ENCODE data around the gene OLAH.

The OLAH gene

GRCh38 chr10:15099886-15100285, 56.1 kb downstream of the OLAH start:
- CTCF ChIA-PET, result interaction anchor here (0.8 to 1.1 kb wide), 4 partner anchors 9 to 271 kb away, joined by 3 to 5 read pairs (median 4); partner anchors contain the start of gene FAM171A1
- POLR2A ChIA-PET, result interaction anchor here (0.7 kb wide), 1 partner anchor 24 kb away, joined by 3 read pairs; no protein-coding TSS in a partner anchor
- no peak for TF ChIP-seq CTCF (IDR thresholded peaks at IDR 0.05; ENCODE audit: insufficient read depth, low read length, missing control alignments)
- no peak for DNase-seq (ENCODE audit: low read depth, low spot score)
- H3K4me3 ChIP-seq (ENCODE audit: low read depth, low read length), result no peak overlapping the region

GRCh38 chr10:15103513-15103912, 59.8 kb downstream of the OLAH start:
- no peak for TF ChIP-seq CTCF (IDR thresholded peaks at IDR 0.05; ENCODE audit: insufficient read depth, low read length, missing control alignments)
- no peak overlapping the region for H3K4me3 ChIP-seq (ENCODE audit: low read depth, low read length)
- DNase-seq (ENCODE audit: low read depth, low spot score), result no peak
- ChIA-PET POLR2A (no interaction called here), CTCF (interaction anchor here (0.6 to 2.0 kb wide), 6 partner anchors 10 to 1365 kb away, joined by 3 to 7 read pairs (median 4); no protein-coding TSS in a partner anchor)

- peak; percentile 84 for TF ChIP-seq CTCF (IDR thresholded peaks at IDR 0.05; ENCODE audit: insufficient read depth, low read length, missing control alignments)
- DNase-seq (ENCODE audit: low read depth, low spot score), result no peak
- POLR2A ChIA-PET, result no interaction called here
- no peak overlapping the region for H3K4me3 ChIP-seq (ENCODE audit: low read depth, low read length)
- CTCF ChIA-PET, result interaction anchor here (0.8 to 3.0 kb wide), 14 partner anchors 9 to 607 kb away, joined by 3 to 24 read pairs (median 4); partner anchors contain the start of genes CDNF, DCLRE1C, HSPA14 and MEIG1
Observed at GRCh38 chr10:15106352-15107013, 62.7 kb downstream of the OLAH start.

GRCh38 chr10:15112657-15113056, 68.9 kb downstream of the OLAH start:
- ChIA-PET POLR2A (no interaction called here), CTCF (interaction anchor here (1.2 to 2.1 kb wide), 3 partner anchors 9 to 126 kb away, joined by 3 to 5 read pairs (median 5); no protein-coding TSS in a partner anchor)
- no peak for TF ChIP-seq CTCF (IDR thresholded peaks at IDR 0.05; ENCODE audit: insufficient read depth, low read length, missing control alignments)
- H3K4me3 ChIP-seq (ENCODE audit: low read depth, low read length), result no peak overlapping the region
- DNase-seq (ENCODE audit: low read depth, low spot score), result no peak

- ChIA-PET POLR2A (no interaction called here), CTCF (interaction anchor here (0.5 to 2.1 kb wide), 6 partner anchors 10 to 187 kb away, joined by 3 to 5 read pairs (median 4); no protein-coding TSS in a partner anchor)
Observed at GRCh38 chr10:15113766-15114165, 70.0 kb downstream of the OLAH start.

More at GRCh38 chr10:15113766-15114165, 70.0 kb downstream of the OLAH start:
- no peak overlapping the region for H3K4me3 ChIP-seq (ENCODE audit: low read depth, low read length)
- DNase-seq (ENCODE audit: low read depth, low spot score), result no peak
- TF ChIP-seq CTCF (IDR thresholded peaks at IDR 0.05; ENCODE audit: insufficient read depth, low read length, missing control alignments), result no peak
